ENCODE data around the gene KRT7. TPM values are rescaled to one million over a fixed set of nuclear protein-coding genes. Genes with fewer than 3 reads are reported as not detected.
"Not testable (repeated sequence)": the region's sequence is repeated elsewhere in the genome, so short reads cannot be mapped to it uniquely, and the experiment has no call there.

Gene KRT7
- polyA plus RNA-seq, 1 of the 3 experiments (the other 2 are of a cell fraction) = 5.4 TPM

- Histone ChIP-seq H2AFZ (ENCODE audit: low read depth) (no peak overlapping the region), H3K79me2 (ENCODE audit: insufficient read depth) (no peaks in the 10 kb centered on the region), H3F3A (replicated peaks; ENCODE audit: insufficient read depth) (no peaks in the 10 kb centered on the region), H3K27me3 (ENCODE audit: insufficient read depth) (no peaks in the 10 kb centered on the region), H3K4me3 (ENCODE audit: low read depth in 2 of 2, low read length in 1 of 2) (no peak overlapping the region), H3K9ac (no peak overlapping the region), H3K9me3 (no peaks in the 10 kb centered on the region), H3K27ac (ENCODE audit: low read depth in 2 of 2, low read length in 1 of 2) (no peak overlapping the region), H3K36me3 (replicated peaks in 1 of 2; ENCODE audit: control insufficient read depth in 1 of 2, insufficient read depth in 2 of 2, low read length in 1 of 2) (no peaks in the 10 kb centered on the region), H3K9me2 (no peaks in the 10 kb centered on the region), H3K4me2 (no peak overlapping the region), H3K4me1 (ENCODE audit: control insufficient read depth in 1 of 2, insufficient read depth in 2 of 2, low read depth in 1 of 2, low read length in 1 of 2) (peaks cover 13 to 20% of the 10 kb centered on the region in 2 experiments; a peak in 3 of 4 replicates), H4K20me1 (ENCODE audit: insufficient read depth) (no peaks in the 10 kb centered on the region)
- WGBS (ENCODE audit: low lambda C conversion rate) = 74% methylated on average over 2 of the region's 2 CpGs
- TF ChIP-seq EZH2phosphoT487 (IDR thresholded peaks at IDR 0.05; ENCODE audit: borderline replicate concordance, low read depth) (no peak), RCOR1 (IDR thresholded peaks at IDR 0.05; ENCODE audit: low read length) (no peak)
- POLR2A ChIA-PET = no interaction called here
- DNase-seq = no peak
- CTCF ChIA-PET = interaction anchor here (0.7 to 2.9 kb wide), 4 partner anchors 10 to 741 kb away, joined by 3 to 18 read pairs (median 6); no protein-coding TSS in a partner anchor
Measured at GRCh38 chr12:52239767-52240166, 6.7 kb downstream of the KRT7 start.

- CTCF ChIA-PET = interaction anchor here (0.7 to 2.9 kb wide), 3 partner anchors 18 to 741 kb away, joined by 3 to 18 read pairs (median 8); no protein-coding TSS in a partner anchor
- POLR2A ChIA-PET = not testable (repeated sequence)
Measured at GRCh38 chr12:52240247-52240646, 7.2 kb downstream of the KRT7 start.

GRCh38 chr12:52241205-52241842 lies 8.3 kb downstream of the KRT7 start:
- Histone ChIP-seq H3F3A (replicated peaks; ENCODE audit: insufficient read depth) (no peaks in the 10 kb centered on the region), H3K9ac (no peak overlapping the region), H3K4me3 (ENCODE audit: low read depth in 2 of 2, low read length in 1 of 2) (no peak overlapping the region), H3K9me2 (no peaks in the 10 kb centered on the region), H4K20me1 (ENCODE audit: insufficient read depth) (no peaks in the 10 kb centered on the region), H3K4me1 (ENCODE audit: control insufficient read depth in 1 of 2, insufficient read depth in 2 of 2, low read depth in 1 of 2, low read length in 1 of 2) (peaks cover 17 to 23% of the 10 kb centered on the region in 2 experiments; a peak in 3 of 4 replicates), H3K27me3 (ENCODE audit: insufficient read depth) (no peaks in the 10 kb centered on the region), H2AFZ (ENCODE audit: low read depth) (no peak overlapping the region), H3K36me3 (replicated peaks in 1 of 2; ENCODE audit: control insufficient read depth in 1 of 2, insufficient read depth in 2 of 2, low read length in 1 of 2) (no peaks in the 10 kb centered on the region), H3K27ac (ENCODE audit: low read depth in 2 of 2, low read length in 1 of 2) (no peak overlapping the region), H3K9me3 (no peaks in the 10 kb centered on the region), H3K79me2 (ENCODE audit: insufficient read depth) (no peaks in the 10 kb centered on the region), H3K4me2 (no peak overlapping the region)
- POLR2A ChIA-PET = no interaction called here
- peak; percentile 13 for DNase-seq
- CTCF ChIA-PET = interaction anchor here (1.4 to 1.7 kb wide), 2 partner anchors 20 to 38 kb away, joined by 7 to 8 read pairs; no protein-coding TSS in a partner anchor
- 83% methylated on average over 9 of the region's 11 CpGs for WGBS (ENCODE audit: low lambda C conversion rate)
- TF ChIP-seq RCOR1 (IDR thresholded peaks at IDR 0.05; ENCODE audit: low read length) = no peak
- no peak for TF ChIP-seq IRF3 (IDR thresholded peaks at IDR 0.05; ENCODE audit: low read depth, low read length)
- no peak for TF ChIP-seq CTCF (IDR thresholded peaks at IDR 0.05)
- TF ChIP-seq FOXJ3 (CRISPR knock-in tag; IDR thresholded peaks at IDR 0.05) = no peak
- TF ChIP-seq TAF1 (IDR thresholded peaks at IDR 0.05; ENCODE audit: borderline replicate concordance, low read depth, low read length) = no peak
- no peak for TF ChIP-seq ZBTB33 (IDR thresholded peaks at IDR 0.05; ENCODE audit: borderline replicate concordance, low read depth)
- no peak for TF ChIP-seq RXRA (IDR thresholded peaks at IDR 0.05; ENCODE audit: borderline replicate concordance, low read depth)
- no peak for TF ChIP-seq NFIC (IDR thresholded peaks at IDR 0.05; ENCODE audit: borderline replicate concordance)
- no peak for TF ChIP-seq TCF12 (IDR thresholded peaks at IDR 0.05)
- TF ChIP-seq NRF1 (IDR thresholded peaks at IDR 0.05; ENCODE audit: low read depth, low read length) = no peak
- TF ChIP-seq JUND (IDR thresholded peaks at IDR 0.05) = no peak
- TF ChIP-seq MXI1 (IDR thresholded peaks at IDR 0.05; ENCODE audit: low read depth, low read length) = no peak
- no peak for TF ChIP-seq RFX5 (IDR thresholded peaks at IDR 0.05; ENCODE audit: low read length)
- TF ChIP-seq ELF1 (IDR thresholded peaks at IDR 0.05) = no peak
- no peak for TF ChIP-seq USF2 (IDR thresholded peaks at IDR 0.05; ENCODE audit: borderline replicate concordance, low read depth, low read length)

More at GRCh38 chr12:52240247-52240646, 7.2 kb downstream of the KRT7 start:
- not testable (repeated sequence) for H3K9me2 ChIP-seq; H3K4me3 ChIP-seq (ENCODE audit: low read depth in 2 of 2, low read length in 1 of 2); H3K9me3 ChIP-seq; H3K9ac ChIP-seq; DNase-seq; H3K27me3 ChIP-seq (ENCODE audit: insufficient read depth); H4K20me1 ChIP-seq (ENCODE audit: insufficient read depth); H3K79me2 ChIP-seq (ENCODE audit: insufficient read depth); H3K4me2 ChIP-seq; H3K27ac ChIP-seq (ENCODE audit: low read depth in 2 of 2, low read length in 1 of 2); H3F3A ChIP-seq (replicated peaks; ENCODE audit: insufficient read depth); H3K36me3 ChIP-seq (replicated peaks in 1 of 2; ENCODE audit: control insufficient read depth in 1 of 2, insufficient read depth in 2 of 2, low read length in 1 of 2); H2AFZ ChIP-seq (ENCODE audit: low read depth)
- H3K4me1 ChIP-seq (ENCODE audit: control insufficient read depth in 1 of 2, insufficient read depth in 2 of 2, low read depth in 1 of 2, low read length in 1 of 2) = peaks cover 13 to 22% of the 10 kb centered on the region in 2 experiments; a peak in 3 of 4 replicates
- 89% methylated on average over 6 of the region's 6 CpGs for WGBS (ENCODE audit: low lambda C conversion rate)

All from SK-N-SH (cell line).